ENCODE results near the gene MAGED4B. TPM values are rescaled to one million over a fixed set of nuclear protein-coding genes. Genes with fewer than 3 reads are reported as not detected.

Gene MAGED4B
- total RNA-seq, 1 donor from 2014 or later = 1.6 TPM

- TF ChIP-seq, protein P1, sequence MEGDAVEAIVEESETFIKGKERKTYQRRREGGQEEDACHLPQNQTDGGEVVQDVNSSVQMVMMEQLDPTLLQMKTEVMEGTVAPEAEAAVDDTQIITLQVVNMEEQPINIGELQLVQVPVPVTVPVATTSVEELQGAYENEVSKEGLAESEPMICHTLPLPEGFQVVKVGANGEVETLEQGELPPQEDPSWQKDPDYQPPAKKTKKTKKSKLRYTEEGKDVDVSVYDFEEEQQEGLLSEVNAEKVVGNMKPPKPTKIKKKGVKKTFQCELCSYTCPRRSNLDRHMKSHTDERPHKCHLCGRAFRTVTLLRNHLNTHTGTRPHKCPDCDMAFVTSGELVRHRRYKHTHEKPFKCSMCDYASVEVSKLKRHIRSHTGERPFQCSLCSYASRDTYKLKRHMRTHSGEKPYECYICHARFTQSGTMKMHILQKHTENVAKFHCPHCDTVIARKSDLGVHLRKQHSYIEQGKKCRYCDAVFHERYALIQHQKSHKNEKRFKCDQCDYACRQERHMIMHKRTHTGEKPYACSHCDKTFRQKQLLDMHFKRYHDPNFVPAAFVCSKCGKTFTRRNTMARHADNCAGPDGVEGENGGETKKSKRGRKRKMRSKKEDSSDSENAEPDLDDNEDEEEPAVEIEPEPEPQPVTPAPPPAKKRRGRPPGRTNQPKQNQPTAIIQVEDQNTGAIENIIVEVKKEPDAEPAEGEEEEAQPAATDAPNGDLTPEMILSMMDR (IDR thresholded peaks at IDR 0.05; ENCODE audit: insufficient read depth, low read length, severe bottlenecking) = no peak
- no peak overlapping the region for H3K4me3 ChIP-seq (ENCODE audit: low read depth, low read length)
Observed at GRCh38 chrX:52031371-52031770, 37.6 kb downstream of the MAGED4B start.

GRCh38 chrX:52015794-52016193 is 53.2 kb downstream of the MAGED4B start:
- no peak for FAIRE-seq
- Histone ChIP-seq H3K4me3 (ENCODE audit: low read depth, low read length) (no peak overlapping the region), H3K27me3 (ENCODE audit: control insufficient read depth, insufficient read depth, low read length) (no peaks in the 10 kb centered on the region)

More at GRCh38 chrX:52031371-52031770, 37.6 kb downstream of the MAGED4B start:
- H3K36me3 ChIP-seq (ENCODE audit: control insufficient read depth, insufficient read depth, low read length) = no peaks in the 10 kb centered on the region
- FAIRE-seq = no peak
- no peaks in the 10 kb centered on the region for H3K27me3 ChIP-seq (ENCODE audit: control insufficient read depth, insufficient read depth, low read length)
- DNase-seq (ENCODE audit: low read depth) = no peak

More at GRCh38 chrX:52015794-52016193, 53.2 kb downstream of the MAGED4B start:
- TF ChIP-seq, protein P1 (IDR thresholded peaks at IDR 0.05; ENCODE audit: insufficient read depth, low read length, severe bottlenecking) = no peak
- H3K36me3 ChIP-seq (ENCODE audit: control insufficient read depth, insufficient read depth, low read length) = no peaks in the 10 kb centered on the region
- no peak for DNase-seq (ENCODE audit: low read depth)

Other genes starting within 250 kb of the MAGED4B start
- gene MAGED1, start 175.6 kb downstream of the MAGED4B start, total RNA-seq = 10.2 and 11.6 TPM in 2 replicates
- 0.26 TPM in 1 of 2 replicates, not detected in the other for gene MAGED4, start 115.7 kb upstream of the MAGED4B start, total RNA-seq

All from bronchial epithelial cell (primary cell).